Testis (tissue), 3 donors: Measurements from ENCODE around the gene CCDC57. TPM values are rescaled to one million over a fixed set of nuclear protein-coding genes. Genes with fewer than 3 reads are reported as not detected.
"Not testable (repeated sequence)": the region's sequence is repeated elsewhere in the genome, so short reads cannot be mapped to it uniquely, and the experiment has no call there.

Experiments
- DNase-seq: peaks from one replicate; pipeline ENCODE4 v3.0.0-alpha.2; 2019
- H3K27ac ChIP-seq, 2 donors: fragments of 200-600 bp; sonication (generic); one replicate each; pipeline ENCODE4 v1.5.1; 2019
- H3K27me3 ChIP-seq: fragments of 200-600 bp; sonication (generic); one replicate; pipeline ENCODE4 v1.5.1; 2019
- H3K36me3 ChIP-seq: fragments of 200-600 bp; sonication (generic); one replicate; pipeline ENCODE4 v1.5.1; 2017; ENCODE audit warnings: low read depth; ENCODE audit errors: missing control alignments
- H3K4me1 ChIP-seq: fragments of 200-600 bp; sonication (generic); one replicate; pipeline ENCODE4 v1.5.1; 2019
- H3K4me3 ChIP-seq, 2 donors: fragments of 200-600 bp; sonication (generic); one replicate each; pipeline ENCODE4 v1.5.1; 2017 to 2019
- H3K9me3 ChIP-seq: fragments of 200-600 bp; sonication (generic); one replicate; pipeline ENCODE4 v1.5.1; 2017
- CTCF ChIP-seq, 3 experiments: fragments of 450-650 bp in 2 of 3; fragments of 200-600 bp in 1 of 3; sonication (generic) in 1 of 3; IDR thresholded peaks; one replicate each; pipeline ENCODE4 v1.5.1; 2016 to 2019; ENCODE audit warnings: antibody characterized with exemption in 3 of 3, mild to moderate bottlenecking in 2 of 3, moderate library complexity in 1 of 3
- POLR2A ChIP-seq: fragments of 450-650 bp; IDR thresholded peaks from one replicate; pipeline ENCODE4 v1.6.1; 2017; ENCODE audit warnings: antibody characterized with exemption, mild to moderate bottlenecking, moderate library complexity
- WGBS, 2 donors: methylation state at CpG; one replicate each; pipeline ENCODE4 v1.1.5; 2018; 5-methylcytosine and 5-hydroxymethylcytosine counted together
- intact Hi-C: fragments of 100-400 bp; cut with DNase I; formaldehyde crosslinking; loops from one replicate; pipeline ENCODE4 v1.15.1; 2023; ENCODE audit warnings: low total_unique reads
- polyA plus RNA-seq: library from polyadenylated mRNA; stranded (reverse); fragments of 350-450 nt; fragmentation: Illumina TruSeq; extraction: RNeasy Lipid Tissue Mini Kit (QIAGEN cat#74804); gene quantifications from one replicate; pipeline ENCODE4 v1.2.3, GENCODE V29; 2014; ENCODE audit warnings: low read depth, low replicate concordance; ENCODE audit not compliant: insufficient read depth
- total RNA-seq, 2 donors: library from RNA; depleted of rRNA; stranded (reverse); fragments of >200 nt; gene quantifications; one replicate each; pipeline ENCODE4 v1.2.3, GENCODE V29; 2016

The CCDC57 gene
- total and polyA plus RNA-seq, 3 donors from 2014 or later, result 61.3 to 111 (median 71.8) TPM

DNA sequence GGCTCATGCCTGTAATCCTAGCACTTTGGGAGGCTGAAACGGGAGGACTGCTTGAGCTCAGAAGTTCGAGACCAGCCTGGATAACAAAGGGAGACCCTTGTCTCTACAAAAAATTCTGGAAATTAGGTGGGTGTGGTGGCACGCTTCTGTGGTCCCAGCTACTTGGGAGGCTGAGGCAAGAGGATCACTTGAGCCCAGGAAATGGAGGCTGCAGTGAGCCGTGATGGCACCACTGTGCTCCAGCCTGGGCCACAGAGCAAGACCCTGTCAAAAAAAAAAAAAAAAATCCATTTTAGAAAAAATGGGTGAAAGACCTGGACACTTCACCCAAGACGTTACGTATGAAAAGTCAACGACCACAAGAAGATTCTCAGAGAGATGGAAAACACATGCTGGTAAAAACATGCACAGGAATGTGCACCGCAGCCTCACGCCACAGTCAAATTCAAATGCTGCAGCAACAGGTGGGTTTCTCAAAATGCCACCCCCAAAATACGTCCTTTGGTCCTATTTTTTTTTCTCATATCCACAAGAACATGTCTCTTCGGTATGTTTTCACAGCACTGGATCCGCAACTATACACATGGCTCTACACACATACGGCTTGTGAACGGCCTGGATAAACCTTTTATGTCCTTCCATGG, 43.7 kb upstream of the CCDC57 start:
- no peak overlapping the region for H3K4me3 ChIP-seq
- H3K9me3 ChIP-seq, result no peaks in the 10 kb centered on the region
- H3K4me1 ChIP-seq, result no peaks in the 10 kb centered on the region
- intact Hi-C loops, result no loop called here
- H3K36me3 ChIP-seq, result no peaks in the 10 kb centered on the region
- DNase-seq, result no peak
- WGBS, 2 donors, result 92% methylated on average over 14 of the region's 14 CpGs
- no peak overlapping the region for H3K27ac ChIP-seq
- TF ChIP-seq POLR2A, result no peak
- no peaks in the 10 kb centered on the region for H3K27me3 ChIP-seq

GRCh38 chr17:82255402-82255972, 42.8 kb upstream of the CCDC57 start:
- H3K4me3 ChIP-seq, result no peak overlapping the region
- no peaks in the 10 kb centered on the region for H3K27me3 ChIP-seq
- no peaks in the 10 kb centered on the region for H3K4me1 ChIP-seq
- H3K27ac ChIP-seq, result no peak overlapping the region
- no peaks in the 10 kb centered on the region for H3K36me3 ChIP-seq
- intact Hi-C loops, result no loop called here
- no peak for DNase-seq
- TF ChIP-seq POLR2A, result no peak
- no peak for TF ChIP-seq CTCF (IDR thresholded peaks at IDR 0.05)
- H3K9me3 ChIP-seq, result no peaks in the 10 kb centered on the region
- 77 to 82% methylated on average over 15 of the region's 15 CpGs for WGBS, 2 donors

- H3K4me1 ChIP-seq, H3K36me3 ChIP-seq, DNase-seq, intact Hi-C loops, H3K27ac ChIP-seq, H3K27me3 ChIP-seq, H3K4me3 ChIP-seq, H3K9me3 ChIP-seq: not testable (repeated sequence)
- WGBS, 2 donors, result 94 to 98% methylated on average over 7 to 33 of the region's 33 CpGs
These were observed 42.1 kb upstream of the CCDC57 start for GRCh38 chr17:82254746-82255145.

DNA sequence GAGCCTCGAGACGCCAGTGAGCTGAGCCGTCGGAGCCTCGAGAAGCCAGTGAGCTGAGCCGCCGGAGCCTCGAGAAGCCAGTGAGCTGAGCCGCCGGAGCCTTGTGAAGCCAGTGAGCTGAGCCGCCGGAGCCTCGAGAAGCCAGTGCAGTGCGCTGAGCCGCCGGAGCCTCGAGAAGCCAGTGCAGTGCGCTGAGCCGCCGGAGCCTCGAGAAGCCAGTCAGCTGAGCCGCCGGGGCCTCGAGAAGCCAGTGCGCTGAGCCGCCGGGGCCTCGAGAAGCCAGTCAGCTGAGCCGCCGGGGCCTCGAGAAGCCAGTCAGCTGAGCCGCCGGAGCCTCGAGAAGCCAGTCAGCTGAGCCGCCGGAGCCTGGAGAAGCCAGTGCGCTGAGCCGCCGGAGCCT, 41.5 kb upstream of the CCDC57 start:
- H3K9me3 ChIP-seq, DNase-seq, H3K27me3 ChIP-seq, H3K4me1 ChIP-seq, H3K4me3 ChIP-seq, H3K27ac ChIP-seq, H3K36me3 ChIP-seq, intact Hi-C loops: not testable (repeated sequence)
- 98% methylated on average over 39 of the region's 39 CpGs; no CpG with 5 or more reads in 1 of the 2 donors for WGBS, 2 donors

- H3K36me3 ChIP-seq, result no peaks in the 10 kb centered on the region
These were observed 40.5 kb upstream of the CCDC57 start for GRCh38 chr17:82253179-82253544.

More at GRCh38 chr17:82253179-82253544, 40.5 kb upstream of the CCDC57 start:
- DNase-seq, result no peak
- Histone ChIP-seq H3K4me1 (no peaks in the 10 kb centered on the region), H3K27me3 (no peaks in the 10 kb centered on the region), H3K9me3 (no peaks in the 10 kb centered on the region), H3K4me3 (no peak overlapping the region), H3K27ac (no peak overlapping the region)
- WGBS, 2 donors, result 93 to 100% methylated on average over 5 to 12 of the region's 12 CpGs
- TF ChIP-seq CTCF (IDR thresholded peaks at IDR 0.05) (no peak), POLR2A (no peak)
- intact Hi-C loops, result no loop called here
